ENCODE measurements around the gene FLOT1.

Gene FLOT1

DNA sequence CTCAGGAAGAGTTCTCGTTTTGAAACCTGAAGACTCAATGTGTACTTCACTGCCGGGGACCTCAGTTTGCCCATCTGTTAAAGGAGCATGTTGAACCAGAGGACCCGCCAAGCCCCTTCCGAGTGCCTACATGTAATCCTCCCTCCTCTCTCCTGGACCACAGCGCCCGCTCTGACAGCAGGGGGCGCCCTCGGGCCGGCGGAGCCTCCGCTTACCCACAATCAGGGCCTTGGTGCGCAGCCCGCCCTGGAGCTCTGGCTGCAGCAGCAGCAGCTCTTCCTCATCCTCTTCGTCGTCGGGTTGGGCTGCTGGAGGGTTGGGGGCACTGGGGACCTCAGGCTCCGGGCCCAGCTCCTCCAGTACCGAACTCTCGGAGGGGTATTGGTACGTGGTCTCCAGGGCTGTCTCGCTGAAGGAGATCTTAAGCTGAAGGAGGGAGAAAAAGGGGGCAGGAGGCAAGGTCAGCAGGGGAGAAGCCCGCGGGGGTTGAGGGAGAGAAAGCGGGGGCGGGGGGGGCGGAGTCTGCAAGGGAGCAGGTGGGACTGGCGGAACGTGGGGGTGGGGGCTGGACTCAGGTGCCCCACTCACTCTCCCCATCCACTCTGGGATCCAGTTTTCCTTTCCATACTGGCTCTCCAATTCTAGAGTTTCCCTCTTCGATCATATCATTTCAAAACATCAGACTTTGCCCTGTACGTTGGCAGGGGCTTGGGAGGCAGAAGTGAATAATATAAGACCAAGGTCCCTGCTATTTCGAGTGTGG, 63.3 kb downstream of the FLOT1 start:
- DNase-seq, result peak; percentile 92
